BLaER1 (cell line): ENCODE results near the gene PINLYP.
A peak's percentile ranks its signal among the peaks of the same experiment; 100 is the strongest.

ENCODE experiments used
- H3K27ac ChIP-seq: shearing (Covaris generic); formaldehyde crosslinking; 2 replicates; pipeline ENCODE4 v1.8.1; 2022
- H3K27me3 ChIP-seq: shearing (Covaris generic); formaldehyde crosslinking; 2 replicates; pipeline ENCODE4 v1.8.1; 2022
- H3K36me3 ChIP-seq: shearing (Covaris generic); formaldehyde crosslinking; 2 replicates; pipeline ENCODE4 v1.8.1; 2022
- H3K4me1 ChIP-seq: shearing (Covaris generic); formaldehyde crosslinking; 2 replicates; pipeline ENCODE4 v1.8.1; 2022
- H3K4me2 ChIP-seq: shearing (Covaris generic); formaldehyde crosslinking; 2 replicates; pipeline ENCODE4 v1.8.1; 2022
- H3K4me3 ChIP-seq: shearing (Covaris generic); formaldehyde crosslinking; 2 replicates; pipeline ENCODE4 v1.8.1; 2022
- H3K9ac ChIP-seq: shearing (Covaris generic); formaldehyde crosslinking; 2 replicates; pipeline ENCODE4 v1.8.1; 2022
- H3K9me3 ChIP-seq: shearing (Covaris generic); formaldehyde crosslinking; 2 replicates; pipeline ENCODE4 v1.8.1; 2022
- H4K20me1 ChIP-seq: shearing (Covaris generic); formaldehyde crosslinking; 2 replicates; pipeline ENCODE4 v1.8.1; 2022
- Cebpa-rat ChIP-seq: shearing (Covaris generic); IDR thresholded peaks from 2 replicates; pipeline ENCODE4 v1.8.1; 2022

Gene PINLYP

GRCh38 chr19:43548706-43549105 lies 26.9 kb upstream of the PINLYP start:
- Histone ChIP-seq H3K27ac (no peak overlapping the region), H3K4me1 (peaks cover 39% of the 10 kb centered on the region), H3K36me3 (peaks cover 83% of the 10 kb centered on the region), H3K4me3 (no peak overlapping the region), H3K9ac (no peak overlapping the region), H3K4me2 (no peak overlapping the region), H3K27me3 (no peaks in the 10 kb centered on the region), H4K20me1 (no peaks in the 10 kb centered on the region), H3K9me3 (no peaks in the 10 kb centered on the region)
- no peak for TF ChIP-seq Cebpa-rat

DNA sequence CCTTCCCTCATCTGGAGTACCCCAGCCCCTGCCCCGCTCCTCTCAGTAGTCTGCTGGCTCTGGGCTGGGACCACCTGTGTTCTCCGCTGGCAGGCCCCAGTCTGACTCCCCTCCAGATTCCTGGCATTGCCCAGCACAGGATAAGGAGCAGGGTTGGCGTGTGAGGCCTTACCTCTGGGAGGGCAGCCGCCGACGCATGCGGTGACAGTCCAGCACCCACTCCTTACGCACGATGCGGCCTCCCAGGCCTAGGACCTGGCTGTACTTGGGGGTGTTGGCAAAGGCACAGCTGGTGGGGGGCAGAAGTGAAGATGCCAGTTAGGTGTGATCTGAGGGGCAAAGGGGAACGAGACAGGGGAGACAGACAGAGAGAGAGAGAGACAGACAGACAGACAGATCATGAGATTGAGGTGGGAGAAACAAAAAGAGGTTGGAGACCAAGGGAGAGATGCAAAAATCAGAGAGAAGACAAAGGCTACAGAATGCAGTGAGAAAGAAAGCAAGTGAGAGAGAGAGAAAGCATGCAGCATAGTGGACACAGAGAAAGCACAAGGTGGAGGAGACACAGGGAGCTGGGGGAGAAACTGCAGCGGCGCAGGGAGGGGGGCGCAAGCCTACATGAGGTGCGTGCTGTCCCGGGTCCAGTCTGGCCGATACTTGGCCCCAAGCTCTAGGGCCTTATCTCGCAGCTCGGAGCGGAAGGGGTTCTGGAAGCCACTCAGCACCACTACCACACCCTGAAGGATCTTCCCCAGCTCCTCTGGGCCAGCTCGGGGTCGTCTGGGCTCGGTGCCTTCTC lies 24.0 kb upstream of the PINLYP start:
- peak overlapping the region; percentile 48; the same call in 1 of the 2 replicates for H3K9ac ChIP-seq
- H3K36me3 ChIP-seq, result peaks cover 82% of the 10 kb centered on the region
- peaks cover 34% of the 10 kb centered on the region for H3K4me1 ChIP-seq
- no peaks in the 10 kb centered on the region for H3K9me3 ChIP-seq
- no peaks in the 10 kb centered on the region for H4K20me1 ChIP-seq
- H3K4me2 ChIP-seq, result no peak overlapping the region
- no peak for TF ChIP-seq Cebpa-rat
- no peak overlapping the region for H3K4me3 ChIP-seq
- H3K27me3 ChIP-seq, result no peaks in the 10 kb centered on the region
- H3K27ac ChIP-seq, result peak overlapping the region; percentile 74

DNA sequence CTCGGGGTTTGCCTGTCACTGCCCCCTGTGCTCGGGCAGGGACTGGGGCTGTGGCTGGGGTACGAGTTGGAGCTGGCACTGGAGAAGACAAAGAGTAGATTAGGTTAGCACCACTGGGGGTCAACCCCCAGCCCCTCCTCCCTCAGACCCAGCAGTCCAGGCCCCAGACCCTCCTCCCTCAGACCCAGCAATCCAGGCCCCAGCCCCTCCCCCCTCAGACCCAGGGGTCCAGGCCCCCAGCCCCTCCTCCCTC lies 23.5 kb upstream of the PINLYP start:
- Histone ChIP-seq H3K36me3 (peaks cover 82% of the 10 kb centered on the region), H3K9ac (peak overlapping the region; percentile 48; the same call in 1 of the 2 replicates)

GRCh38 chr19:43552616-43553015 lies 23.0 kb upstream of the PINLYP start:
- H3K4me1 ChIP-seq, result peaks cover 34% of the 10 kb centered on the region
- H3K9ac ChIP-seq, result peak overlapping the region; percentile 48; the same call in 1 of the 2 replicates
- H3K27ac ChIP-seq, result peak overlapping the region; percentile 74
- peak overlapping the region; percentile 61 for H3K4me2 ChIP-seq
- H4K20me1 ChIP-seq, result no peaks in the 10 kb centered on the region
- no peak overlapping the region for H3K4me3 ChIP-seq
- peaks cover 81% of the 10 kb centered on the region for H3K36me3 ChIP-seq
- no peak for TF ChIP-seq Cebpa-rat
- H3K9me3 ChIP-seq, result no peaks in the 10 kb centered on the region
- no peaks in the 10 kb centered on the region for H3K27me3 ChIP-seq

More for the DNA sequence above, 23.5 kb upstream of the PINLYP start:
- peaks cover 34% of the 10 kb centered on the region for H3K4me1 ChIP-seq
- H3K4me2 ChIP-seq, result peak overlapping the region; percentile 61; the same call in 1 of the 2 replicates
- H3K27ac ChIP-seq, result peak overlapping the region; percentile 74
- H3K4me3 ChIP-seq, result no peak overlapping the region
- no peaks in the 10 kb centered on the region for H3K9me3 ChIP-seq
- no peak for TF ChIP-seq Cebpa-rat
- H4K20me1 ChIP-seq, result no peaks in the 10 kb centered on the region
- no peaks in the 10 kb centered on the region for H3K27me3 ChIP-seq

DNA sequence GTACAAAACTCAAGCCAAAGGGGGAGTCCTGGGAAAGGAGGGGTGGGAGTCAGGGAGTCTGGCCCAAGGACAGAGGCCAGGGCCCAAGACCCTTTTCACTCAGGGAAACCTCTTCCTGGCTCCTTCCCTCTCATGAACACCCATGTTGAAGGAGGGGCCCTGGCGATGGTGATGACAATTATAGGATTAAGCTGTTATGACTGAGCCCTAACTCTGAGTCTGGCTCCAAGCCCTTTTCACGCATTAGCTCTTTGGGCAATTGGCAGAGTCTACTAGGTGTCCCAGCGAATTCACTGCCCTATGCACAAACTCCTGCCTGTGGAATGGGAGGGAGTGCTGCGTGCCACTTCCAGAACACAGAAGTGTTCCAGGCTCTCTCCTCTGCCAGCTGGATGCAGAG lies 21.9 kb upstream of the PINLYP start:
- Histone ChIP-seq H3K27ac (0 out of 2 replicates have a peak overlapping the region, but pooled peaks have one; percentile 74), H3K36me3 (peaks cover 87% of the 10 kb centered on the region), H3K27me3 (no peaks in the 10 kb centered on the region), H3K9me3 (no peaks in the 10 kb centered on the region), H3K4me1 (peaks cover 39% of the 10 kb centered on the region), H3K4me2 (no peak overlapping the region), H3K9ac (peak overlapping the region; percentile 48; the same call in 1 of the 2 replicates), H3K4me3 (no peak overlapping the region), H4K20me1 (no peaks in the 10 kb centered on the region)
- TF ChIP-seq Cebpa-rat, result no peak

- H3K9ac ChIP-seq, result peak overlapping the region; percentile 38
- H3K4me3 ChIP-seq, result no peak overlapping the region
- no peaks in the 10 kb centered on the region for H4K20me1 ChIP-seq
- H3K27ac ChIP-seq, result peak overlapping the region; percentile 60
- no peak for TF ChIP-seq Cebpa-rat
- peak overlapping the region; percentile 24 for H3K4me2 ChIP-seq
- no peaks in the 10 kb centered on the region for H3K9me3 ChIP-seq
- H3K27me3 ChIP-seq, result no peaks in the 10 kb centered on the region
- peaks cover 82% of the 10 kb centered on the region for H3K36me3 ChIP-seq
- H3K4me1 ChIP-seq, result peaks cover 39% of the 10 kb centered on the region
Observed at GRCh38 chr19:43554317-43554895, 21.2 kb upstream of the PINLYP start.

GRCh38 chr19:43555185-43555770 lies 20.3 kb upstream of the PINLYP start:
- Histone ChIP-seq H3K27me3 (no peaks in the 10 kb centered on the region), H3K4me3 (no peak overlapping the region), H3K9me3 (no peaks in the 10 kb centered on the region), H3K36me3 (peaks cover 79% of the 10 kb centered on the region), H3K27ac (no peak overlapping the region), H3K4me2 (0 out of 2 replicates have a peak overlapping the region, but pooled peaks have one; percentile 24), H4K20me1 (no peaks in the 10 kb centered on the region), H3K4me1 (peaks cover 48% of the 10 kb centered on the region), H3K9ac (no peak overlapping the region)
- no peak for TF ChIP-seq Cebpa-rat

DNA sequence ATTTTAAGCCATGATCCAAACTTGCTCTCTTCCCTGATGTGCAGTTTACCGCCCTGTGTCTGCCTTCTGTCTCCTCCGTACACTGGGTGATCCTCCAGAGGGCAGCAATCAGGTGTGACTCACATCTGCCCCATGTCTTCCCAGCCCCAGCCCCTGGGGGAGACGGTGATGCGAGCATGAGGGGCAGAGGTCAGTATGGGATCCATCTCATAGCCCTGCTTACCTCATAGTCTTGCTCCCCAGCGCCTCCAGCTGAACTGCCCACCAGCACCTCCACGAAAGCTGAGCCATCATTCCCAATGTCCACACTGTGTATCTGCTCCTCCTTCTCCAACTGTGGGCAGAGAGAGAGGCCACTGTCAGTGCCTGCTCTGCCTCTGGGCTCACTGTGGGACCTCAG lies 14.9 kb upstream of the PINLYP start:
- Histone ChIP-seq H4K20me1 (no peaks in the 10 kb centered on the region), H3K4me1 (peaks cover 68% of the 10 kb centered on the region), H3K36me3 (peaks cover 33% of the 10 kb centered on the region), H3K27ac (peak overlapping the region; percentile 95), H3K9ac (peak overlapping the region; percentile 63; the same call in 1 of the 2 replicates), H3K27me3 (no peaks in the 10 kb centered on the region), H3K9me3 (no peaks in the 10 kb centered on the region), H3K4me2 (peak overlapping the region; percentile 87), H3K4me3 (no peak overlapping the region)
- no peak for TF ChIP-seq Cebpa-rat

DNA sequence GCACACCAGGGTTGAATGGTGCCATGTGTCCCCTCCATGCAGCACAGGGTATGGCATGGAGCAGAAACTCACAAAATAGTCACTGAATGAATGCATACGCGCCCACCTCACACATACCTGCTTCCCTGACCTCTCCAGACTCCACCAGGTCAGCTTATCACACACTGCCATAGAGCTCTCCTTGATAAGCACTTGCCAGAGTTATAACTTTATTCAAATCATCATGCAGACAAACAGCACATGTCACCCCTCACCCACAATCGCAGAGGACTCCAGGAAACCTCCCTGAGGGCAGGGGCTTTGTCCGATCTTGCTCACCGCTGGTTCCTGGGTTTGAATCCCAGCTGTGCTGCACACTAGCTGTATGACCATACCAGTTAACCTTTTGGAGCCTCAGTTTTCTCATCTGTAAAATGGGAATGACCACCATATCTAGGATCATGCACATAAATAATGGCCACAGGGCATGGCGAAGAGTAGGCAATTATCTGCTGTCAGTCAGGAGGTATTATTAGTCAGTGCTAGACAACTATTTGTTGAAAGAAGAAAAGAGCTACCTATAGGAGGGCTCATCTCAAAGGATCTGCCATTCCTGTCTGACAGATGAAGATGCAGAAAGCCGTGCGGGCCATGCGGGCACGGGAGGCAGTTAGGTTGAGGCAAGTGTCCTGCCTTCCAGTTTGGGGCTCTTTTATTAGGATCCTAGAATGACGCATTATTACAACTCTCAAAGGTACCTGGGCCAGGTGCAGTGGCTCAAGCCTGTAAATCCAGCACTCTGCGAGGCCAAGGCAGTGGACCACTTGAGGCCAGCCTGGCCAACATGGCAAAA lies 14.2 kb upstream of the PINLYP start:
- Histone ChIP-seq H3K4me1 (peaks cover 73% of the 10 kb centered on the region), H3K27me3 (no peaks in the 10 kb centered on the region), H3K4me3 (no peak overlapping the region), H3K9me3 (no peaks in the 10 kb centered on the region), H3K27ac (peak overlapping the region; percentile 95), H3K36me3 (peaks cover 26% of the 10 kb centered on the region), H3K9ac (peak overlapping the region; percentile 63), H3K4me2 (peak overlapping the region; percentile 87), H4K20me1 (no peaks in the 10 kb centered on the region)
- no peak for TF ChIP-seq Cebpa-rat
